Bronchial epithelial cell (primary cell): ENCODE results near the gene PCED1B. TPM values are rescaled to one million over a fixed set of nuclear protein-coding genes. Genes with fewer than 3 reads are reported as not detected.
"Not testable (repeated sequence)": the region's sequence is repeated elsewhere in the genome, so short reads cannot be mapped to it uniquely, and the experiment has no call there.

Source experiments
- DNase-seq: peaks from one replicate; pipeline ENCODE4 v3.0.0-alpha.2; 2010; ENCODE audit warnings: low read depth
- FAIRE-seq: peaks from 2 replicates; lab custom pipeline; 2011; peaks lifted over from hg19 to GRCh38; lab: Jason Lieb, UNC
- H3K27me3 ChIP-seq: 2 replicates; pipeline ENCODE4 v1.5.1; 2011; ENCODE audit warnings: low read length; ENCODE audit not compliant: control insufficient read depth, insufficient read depth
- H3K36me3 ChIP-seq: 2 replicates; pipeline ENCODE4 v1.5.1; 2011; ENCODE audit warnings: low read length; ENCODE audit not compliant: control insufficient read depth, insufficient read depth
- H3K4me3 ChIP-seq: 2 replicates; pipeline ENCODE4 v1.5.1; 2011; ENCODE audit warnings: mild to moderate bottlenecking, low read depth, low read length, control low read depth
- total RNA-seq: library from RNA; depleted of rRNA; stranded (reverse); fragments of >200 nt; gene quantifications from 2 replicates; pipeline ENCODE4 v1.2.1, GENCODE V29; 2014
- TF ChIP-seq, protein P1 (sequence below): IDR thresholded peaks from 2 replicates; pipeline ENCODE4 v1.5.1; 2011; ENCODE audit warnings: mild to moderate bottlenecking, moderate library complexity, low read length, control low read depth, inconsistent platforms; ENCODE audit not compliant: insufficient read depth, severe bottlenecking

PCED1B gene
- total RNA-seq, 1 donor from 2014 or later, result 1.3 TPM

DNA sequence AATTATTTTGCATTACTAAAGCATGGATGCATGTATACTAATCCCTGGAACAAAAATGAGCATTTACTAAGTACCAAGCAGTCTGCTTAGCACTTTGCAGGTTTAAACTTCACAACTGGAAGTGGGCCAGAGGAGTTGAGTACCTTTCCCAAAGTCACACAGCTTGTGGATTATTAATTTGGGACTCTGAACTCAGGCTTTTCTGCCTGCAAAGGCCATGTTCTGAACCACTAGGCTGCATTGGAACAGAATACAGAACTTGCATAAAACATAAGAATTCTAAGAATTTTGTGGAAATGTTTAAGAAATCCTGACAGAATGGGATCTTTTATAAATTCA is 133.2 kb downstream of the PCED1B start:
- no peak for FAIRE-seq
- Histone ChIP-seq H3K4me3 (no peak overlapping the region), H3K36me3 (no peaks in the 10 kb centered on the region), H3K27me3 (no peaks in the 10 kb centered on the region)
- TF ChIP-seq, protein P1, sequence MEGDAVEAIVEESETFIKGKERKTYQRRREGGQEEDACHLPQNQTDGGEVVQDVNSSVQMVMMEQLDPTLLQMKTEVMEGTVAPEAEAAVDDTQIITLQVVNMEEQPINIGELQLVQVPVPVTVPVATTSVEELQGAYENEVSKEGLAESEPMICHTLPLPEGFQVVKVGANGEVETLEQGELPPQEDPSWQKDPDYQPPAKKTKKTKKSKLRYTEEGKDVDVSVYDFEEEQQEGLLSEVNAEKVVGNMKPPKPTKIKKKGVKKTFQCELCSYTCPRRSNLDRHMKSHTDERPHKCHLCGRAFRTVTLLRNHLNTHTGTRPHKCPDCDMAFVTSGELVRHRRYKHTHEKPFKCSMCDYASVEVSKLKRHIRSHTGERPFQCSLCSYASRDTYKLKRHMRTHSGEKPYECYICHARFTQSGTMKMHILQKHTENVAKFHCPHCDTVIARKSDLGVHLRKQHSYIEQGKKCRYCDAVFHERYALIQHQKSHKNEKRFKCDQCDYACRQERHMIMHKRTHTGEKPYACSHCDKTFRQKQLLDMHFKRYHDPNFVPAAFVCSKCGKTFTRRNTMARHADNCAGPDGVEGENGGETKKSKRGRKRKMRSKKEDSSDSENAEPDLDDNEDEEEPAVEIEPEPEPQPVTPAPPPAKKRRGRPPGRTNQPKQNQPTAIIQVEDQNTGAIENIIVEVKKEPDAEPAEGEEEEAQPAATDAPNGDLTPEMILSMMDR, result no peak
- DNase-seq, result no peak

- TF ChIP-seq, protein P1, result no peak
- no peak overlapping the region for H3K4me3 ChIP-seq
- no peaks in the 10 kb centered on the region for H3K27me3 ChIP-seq
- DNase-seq, result no peak
- no peak for FAIRE-seq
- H3K36me3 ChIP-seq, result no peaks in the 10 kb centered on the region
Observed at GRCh38 chr12:47213396-47213795, 134.0 kb downstream of the PCED1B start.

DNA sequence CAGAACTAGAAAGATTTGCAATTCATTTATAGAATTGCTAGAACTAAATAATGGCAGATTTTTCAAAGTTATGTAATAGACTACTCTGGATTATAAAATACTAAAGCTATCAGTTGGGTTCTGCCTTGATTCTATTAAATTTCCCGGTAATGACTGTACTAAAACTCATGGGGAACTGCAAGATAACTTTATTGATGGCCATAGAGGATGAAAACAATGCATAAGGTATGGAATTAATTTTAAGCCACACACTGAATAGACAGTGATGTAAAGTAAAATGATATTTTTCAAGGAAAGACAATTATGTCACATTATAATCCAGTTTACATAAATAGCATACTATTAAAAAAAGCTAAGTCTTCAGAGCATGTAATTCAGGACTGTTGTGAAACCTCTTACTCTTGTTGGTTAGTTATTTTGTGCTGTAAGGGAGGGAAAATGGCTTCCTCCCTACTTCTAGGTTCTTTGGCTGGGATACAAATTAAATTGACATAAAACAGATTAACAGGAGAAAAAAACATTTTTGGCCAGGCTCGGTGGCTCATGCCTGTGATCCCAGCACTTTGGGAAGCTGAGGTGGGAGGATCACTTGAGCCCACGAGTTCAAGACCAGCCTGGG is 134.7 kb downstream of the PCED1B start:
- TF ChIP-seq, protein P1, result no peak
- DNase-seq (no peak), FAIRE-seq (no peak)
- H3K36me3 ChIP-seq, result no peaks in the 10 kb centered on the region
- no peak overlapping the region for H3K4me3 ChIP-seq
- no peaks in the 10 kb centered on the region for H3K27me3 ChIP-seq

GRCh38 chr12:47214771-47215170 is 135.3 kb downstream of the PCED1B start:
- Histone ChIP-seq H3K27me3 (no peaks in the 10 kb centered on the region), H3K4me3 (no peak overlapping the region), H3K36me3 (no peaks in the 10 kb centered on the region)
- DNase-seq, result no peak
- FAIRE-seq, result no peak
- TF ChIP-seq, protein P1, result no peak

DNA sequence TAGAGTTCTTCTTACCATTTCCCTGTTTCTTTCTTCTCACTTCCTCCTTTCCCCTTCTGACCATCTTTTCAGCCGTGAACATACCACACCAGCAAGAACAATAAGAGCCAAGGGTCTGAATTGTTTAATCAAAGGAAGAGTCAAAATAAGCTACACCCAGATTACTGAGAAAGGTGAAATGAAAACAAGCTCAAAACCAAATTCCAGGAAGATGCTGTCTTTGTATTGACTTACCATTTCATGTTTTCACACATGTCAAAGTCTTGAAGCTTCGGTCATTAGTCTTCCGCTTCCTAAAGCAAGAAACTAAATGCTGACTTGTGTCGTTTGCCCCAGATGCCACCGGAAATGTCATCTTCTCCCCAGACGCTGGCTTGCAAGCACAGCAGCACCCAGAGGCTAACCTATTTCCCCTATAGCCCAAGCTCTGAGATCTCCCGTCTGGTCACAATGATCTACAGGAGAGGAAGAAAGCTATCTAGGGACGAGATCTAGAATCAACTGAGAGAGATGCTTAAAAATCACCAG is 136.8 kb downstream of the PCED1B start:
- TF ChIP-seq, protein P1, result no peak
- no peak overlapping the region for H3K4me3 ChIP-seq
- FAIRE-seq (no peak), DNase-seq (no peak)
- no peaks in the 10 kb centered on the region for H3K36me3 ChIP-seq
- no peaks in the 10 kb centered on the region for H3K27me3 ChIP-seq

DNA sequence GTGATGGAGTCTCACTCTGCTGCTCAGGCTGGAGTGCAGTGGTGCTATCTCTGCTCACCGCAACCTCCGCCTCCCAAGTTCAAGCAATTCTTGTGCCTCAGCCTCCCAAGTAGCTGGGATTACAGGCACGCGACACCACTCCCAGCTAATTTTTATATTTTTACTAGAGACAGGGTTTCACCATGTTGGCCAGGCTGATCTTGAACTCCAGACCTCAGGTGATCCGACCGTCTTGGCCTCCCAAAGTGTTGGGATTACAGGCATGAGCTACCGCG is 138.1 kb downstream of the PCED1B start:
- DNase-seq, H3K27me3 ChIP-seq, H3K36me3 ChIP-seq, H3K4me3 ChIP-seq, FAIRE-seq: not testable (repeated sequence)
